ENCODE measurements around the gene LSS. TPM values are rescaled to one million over a fixed set of nuclear protein-coding genes. Genes with fewer than 3 reads are reported as not detected.

LSS gene
- total and polyA plus RNA-seq, 10 of the 15 experiments (the other 5 are each of a cell fraction or from before 2014, with no cell fraction given), result 2.9 to 82.4 (median 27.5) TPM

DNA sequence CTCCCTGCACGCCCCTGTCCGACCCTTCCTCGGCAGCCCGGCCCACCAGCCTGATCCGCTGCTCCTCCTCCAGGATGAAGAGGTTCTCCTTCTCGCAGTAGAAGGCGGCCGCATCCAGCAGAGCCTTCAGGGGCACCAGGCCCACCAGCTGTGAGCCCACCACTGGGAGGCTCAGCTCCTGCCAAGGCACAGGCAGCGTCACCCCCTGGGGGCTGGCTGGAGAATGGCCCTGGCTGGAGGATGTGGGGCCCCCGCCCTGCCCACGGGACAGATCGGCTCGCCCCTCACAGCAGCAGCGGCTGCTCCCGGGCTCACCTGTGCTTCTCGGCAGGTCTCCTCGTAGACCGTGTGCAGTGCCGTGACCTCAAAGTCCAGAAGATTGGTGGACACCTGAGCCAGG is 78.5 kb downstream of the LSS start:
- no peak overlapping the region for H3K4me3 ChIP-seq
- H3K4me1 ChIP-seq (ENCODE audit: control insufficient read depth, insufficient read depth, low read length), result no peaks in the 10 kb centered on the region
- no peaks in the 10 kb centered on the region for H4K20me1 ChIP-seq (ENCODE audit: control insufficient read depth, insufficient read depth)
- H3K9ac ChIP-seq (ENCODE audit: control insufficient read depth, insufficient read depth, low read length), result no peak overlapping the region
- intact Hi-C loops (cut with micrococcal nuclease; ENCODE audit: unreplicated experiment), result no loop called here
- no peak for ATAC-seq
- ChIA-PET SMC1A (ENCODE audit: uncharacterized antibody, unreplicated experiment) (no interaction called here), POLR2A (no interaction called here), CTCF (no interaction called here), RAD21 (ENCODE audit: unreplicated experiment) (no interaction called here)
- no TSS peak for BruUV-seq (replicated peaks)
- H3K27ac ChIP-seq (ENCODE audit: control insufficient read depth, insufficient read depth), result no peak overlapping the region
- WGBS (ENCODE audit: insufficient coverage, insufficient replicate concordance, low lambda C conversion rate, missing lambda C conversion rate), result 54% methylated on average over 19 of the region's 19 CpGs
- no peaks in the 10 kb centered on the region for H3K36me3 ChIP-seq (ENCODE audit: control insufficient read depth in 2 of 2, insufficient read depth in 2 of 2, low read length in 1 of 2)
- in situ Hi-C loops (cut with MboI), result no loop called here
- no peak for DNase-seq (ENCODE audit: low read depth, low spot score)
- H2AFZ ChIP-seq (ENCODE audit: control insufficient read depth, low read depth, low read length), result no peak overlapping the region
- no peak overlapping the region for H3K4me2 ChIP-seq (ENCODE audit: control insufficient read depth, insufficient read depth)
- H3K9me3 ChIP-seq (replicated peaks; ENCODE audit: control insufficient read depth, insufficient read depth, low read length), result no peaks in the 10 kb centered on the region
- no peak for TF ChIP-seq ZNF622 (IDR thresholded peaks at IDR 0.05)
- TF ChIP-seq, protein P1, sequence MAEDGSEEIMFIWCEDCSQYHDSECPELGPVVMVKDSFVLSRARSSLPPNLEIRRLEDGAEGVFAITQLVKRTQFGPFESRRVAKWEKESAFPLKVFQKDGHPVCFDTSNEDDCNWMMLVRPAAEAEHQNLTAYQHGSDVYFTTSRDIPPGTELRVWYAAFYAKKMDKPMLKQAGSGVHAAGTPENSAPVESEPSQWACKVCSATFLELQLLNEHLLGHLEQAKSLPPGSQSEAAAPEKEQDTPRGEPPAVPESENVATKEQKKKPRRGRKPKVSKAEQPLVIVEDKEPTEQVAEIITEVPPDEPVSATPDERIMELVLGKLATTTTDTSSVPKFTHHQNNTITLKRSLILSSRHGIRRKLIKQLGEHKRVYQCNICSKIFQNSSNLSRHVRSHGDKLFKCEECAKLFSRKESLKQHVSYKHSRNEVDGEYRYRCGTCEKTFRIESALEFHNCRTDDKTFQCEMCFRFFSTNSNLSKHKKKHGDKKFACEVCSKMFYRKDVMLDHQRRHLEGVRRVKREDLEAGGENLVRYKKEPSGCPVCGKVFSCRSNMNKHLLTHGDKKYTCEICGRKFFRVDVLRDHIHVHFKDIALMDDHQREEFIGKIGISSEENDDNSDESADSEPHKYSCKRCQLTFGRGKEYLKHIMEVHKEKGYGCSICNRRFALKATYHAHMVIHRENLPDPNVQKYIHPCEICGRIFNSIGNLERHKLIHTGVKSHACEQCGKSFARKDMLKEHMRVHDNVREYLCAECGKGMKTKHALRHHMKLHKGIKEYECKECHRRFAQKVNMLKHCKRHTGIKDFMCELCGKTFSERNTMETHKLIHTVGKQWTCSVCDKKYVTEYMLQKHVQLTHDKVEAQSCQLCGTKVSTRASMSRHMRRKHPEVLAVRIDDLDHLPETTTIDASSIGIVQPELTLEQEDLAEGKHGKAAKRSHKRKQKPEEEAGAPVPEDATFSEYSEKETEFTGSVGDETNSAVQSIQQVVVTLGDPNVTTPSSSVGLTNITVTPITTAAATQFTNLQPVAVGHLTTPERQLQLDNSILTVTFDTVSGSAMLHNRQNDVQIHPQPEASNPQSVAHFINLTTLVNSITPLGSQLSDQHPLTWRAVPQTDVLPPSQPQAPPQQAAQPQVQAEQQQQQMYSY (CRISPR knock-in tag; IDR thresholded peaks at IDR 0.05), result no peak
- no peaks in the 10 kb centered on the region for H3K27me3 ChIP-seq (replicated peaks in 1 of 2; ENCODE audit: control insufficient read depth in 2 of 2, insufficient read depth in 2 of 2, low read length in 1 of 2)
- no peak for FAIRE-seq
- no peaks in the 10 kb centered on the region for H3K79me2 ChIP-seq (ENCODE audit: control insufficient read depth, insufficient read depth, low read length)

DNA sequence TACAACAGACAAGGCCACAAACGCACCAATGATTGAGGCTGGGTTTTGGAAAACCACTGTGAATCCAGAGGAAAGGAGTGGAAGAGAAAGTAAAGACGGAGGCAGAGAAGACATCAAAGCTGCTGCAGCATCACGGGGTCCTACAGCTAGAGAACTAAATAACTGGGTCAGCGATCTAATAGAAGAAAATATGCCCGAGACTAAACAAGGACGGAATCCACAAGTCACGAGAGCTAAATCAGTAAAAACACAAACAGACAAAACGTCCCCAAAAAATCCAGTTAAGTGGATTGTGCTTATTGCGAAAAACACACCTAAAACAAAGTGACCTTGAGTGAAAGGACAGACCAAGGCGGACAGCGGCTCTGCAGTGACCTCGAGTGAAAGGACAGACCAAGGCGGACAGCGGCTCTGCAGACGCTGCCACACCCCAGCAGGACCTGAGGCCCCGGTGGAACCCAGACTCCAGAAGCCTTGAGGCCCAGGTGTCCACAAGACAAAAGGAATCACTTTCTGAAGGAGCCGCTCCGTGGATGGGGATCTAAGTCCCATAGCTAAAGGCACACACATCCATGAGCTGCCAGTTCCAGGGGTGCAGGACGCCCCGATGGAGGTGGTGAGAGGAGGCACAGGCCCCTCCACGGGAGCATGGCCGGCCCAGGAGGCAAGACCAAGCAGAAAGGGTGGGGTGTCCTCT is 79.2 kb downstream of the LSS start:
- WGBS (ENCODE audit: insufficient coverage, insufficient replicate concordance, low lambda C conversion rate, missing lambda C conversion rate), result 48% methylated on average over 22 of the region's 22 CpGs
- ChIA-PET CTCF (no interaction called here), RAD21 (ENCODE audit: unreplicated experiment) (interaction anchor here (0.6 kb wide), 1 partner anchor 146 kb away, joined by 3 read pairs; no protein-coding TSS in a partner anchor), SMC1A (ENCODE audit: uncharacterized antibody, unreplicated experiment) (no interaction called here), POLR2A (no interaction called here)
- TF ChIP-seq HDGF (IDR thresholded peaks at IDR 0.05), result no peak
- TF ChIP-seq RELA (IDR thresholded peaks at IDR 0.05; ENCODE audit: borderline replicate concordance, partially characterized antibody), result no peak
- no peak for TF ChIP-seq SREBF2 (IDR thresholded peaks at IDR 0.05; ENCODE audit: low read length)
- TF ChIP-seq, protein P2, sequence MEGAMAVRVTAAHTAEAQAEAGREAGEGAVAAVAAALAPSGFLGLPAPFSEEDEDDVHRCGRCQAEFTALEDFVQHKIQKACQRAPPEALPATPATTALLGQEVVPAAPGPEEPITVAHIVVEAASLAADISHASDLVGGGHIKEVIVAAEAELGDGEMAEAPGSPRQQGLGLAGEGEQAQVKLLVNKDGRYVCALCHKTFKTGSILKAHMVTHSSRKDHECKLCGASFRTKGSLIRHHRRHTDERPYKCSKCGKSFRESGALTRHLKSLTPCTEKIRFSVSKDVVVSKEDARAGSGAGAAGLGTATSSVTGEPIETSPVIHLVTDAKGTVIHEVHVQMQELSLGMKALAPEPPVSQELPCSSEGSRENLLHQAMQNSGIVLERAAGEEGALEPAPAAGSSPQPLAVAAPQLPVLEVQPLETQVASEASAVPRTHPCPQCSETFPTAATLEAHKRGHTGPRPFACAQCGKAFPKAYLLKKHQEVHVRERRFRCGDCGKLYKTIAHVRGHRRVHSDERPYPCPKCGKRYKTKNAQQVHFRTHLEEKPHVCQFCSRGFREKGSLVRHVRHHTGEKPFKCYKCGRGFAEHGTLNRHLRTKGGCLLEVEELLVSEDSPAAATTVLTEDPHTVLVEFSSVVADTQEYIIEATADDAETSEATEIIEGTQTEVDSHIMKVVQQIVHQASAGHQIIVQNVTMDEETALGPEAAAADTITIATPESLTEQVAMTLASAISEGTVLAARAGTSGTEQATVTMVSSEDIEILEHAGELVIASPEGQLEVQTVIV (IDR thresholded peaks at IDR 0.05; ENCODE audit: borderline replicate concordance, partially characterized antibody), result no peak
- TF ChIP-seq TCF12 (IDR thresholded peaks at IDR 0.05; ENCODE audit: low read depth, low read length), result no peak
- TF ChIP-seq EGR1 (IDR thresholded peaks at IDR 0.05; ENCODE audit: borderline replicate concordance in 1 of 2, low read depth in 2 of 2, low read length in 2 of 2), result no peak
- no peak for TF ChIP-seq RUNX3 (IDR thresholded peaks at IDR 0.05; ENCODE audit: low read length)
- Histone ChIP-seq H3K4me3 (no peak overlapping the region), H2AFZ (ENCODE audit: control insufficient read depth, low read depth, low read length) (no peak overlapping the region), H3K9me3 (replicated peaks; ENCODE audit: control insufficient read depth, insufficient read depth, low read length) (no peaks in the 10 kb centered on the region), H3K27me3 (replicated peaks in 1 of 2; ENCODE audit: control insufficient read depth in 2 of 2, insufficient read depth in 2 of 2, low read length in 1 of 2) (no peaks in the 10 kb centered on the region), H3K36me3 (ENCODE audit: control insufficient read depth in 2 of 2, insufficient read depth in 2 of 2, low read length in 1 of 2) (no peaks in the 10 kb centered on the region), H3K4me2 (ENCODE audit: control insufficient read depth, insufficient read depth) (no peak overlapping the region), H3K4me1 (ENCODE audit: control insufficient read depth, insufficient read depth, low read length) (no peaks in the 10 kb centered on the region), H4K20me1 (ENCODE audit: control insufficient read depth, insufficient read depth) (no peaks in the 10 kb centered on the region), H3K79me2 (ENCODE audit: control insufficient read depth, insufficient read depth, low read length) (no peaks in the 10 kb centered on the region), H3K27ac (ENCODE audit: control insufficient read depth, insufficient read depth) (no peak overlapping the region), H3K9ac (ENCODE audit: control insufficient read depth, insufficient read depth, low read length) (no peak overlapping the region)
- no TSS peak for BruUV-seq (replicated peaks)
- in situ Hi-C loops (cut with MboI), result no loop called here
- intact Hi-C loops (cut with micrococcal nuclease; ENCODE audit: unreplicated experiment), result loop anchor here (10.0 kb wide), 1 partner anchor 135 kb away; the partner anchor contains the start of genes MCM3AP and YBEY
- ATAC-seq, result no peak
- no peak for DNase-seq (ENCODE audit: low read depth, low spot score)
- FAIRE-seq, result no peak

All from GM12878 (cell line).